GM18526 (cell line): ENCODE data around the gene NEMP2.

Experiments used
- POLR2A ChIP-seq: IDR thresholded peaks from 3 replicates; pipeline ENCODE4 v1.6.1; 2011; ENCODE audit not compliant: insufficient read length; ENCODE audit errors: extremely low read depth

NEMP2 gene

GRCh38 chr2:190537765-190538164, 3.2 kb upstream of the NEMP2 start:
- TF ChIP-seq POLR2A, result no peak

- no peak for TF ChIP-seq POLR2A
These were observed 1.1 kb upstream of the NEMP2 start for GRCh38 chr2:190535586-190535985.

DNA sequence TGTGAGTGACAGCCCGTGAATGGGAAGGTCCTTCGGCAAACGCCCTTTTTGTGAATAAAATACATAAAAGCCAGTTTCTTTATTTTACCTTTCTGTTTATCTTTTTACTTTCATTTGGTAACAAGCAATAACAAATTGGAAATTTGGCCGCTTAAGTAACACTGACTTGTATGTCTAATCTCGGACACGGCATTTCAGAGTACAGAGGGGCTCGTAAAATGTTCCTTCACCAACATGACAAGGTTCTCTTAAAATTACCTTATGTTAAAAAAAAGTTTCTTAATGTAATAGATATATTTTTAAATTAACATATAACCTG, 558 bp upstream of the NEMP2 start:
- no peak for TF ChIP-seq POLR2A

DNA sequence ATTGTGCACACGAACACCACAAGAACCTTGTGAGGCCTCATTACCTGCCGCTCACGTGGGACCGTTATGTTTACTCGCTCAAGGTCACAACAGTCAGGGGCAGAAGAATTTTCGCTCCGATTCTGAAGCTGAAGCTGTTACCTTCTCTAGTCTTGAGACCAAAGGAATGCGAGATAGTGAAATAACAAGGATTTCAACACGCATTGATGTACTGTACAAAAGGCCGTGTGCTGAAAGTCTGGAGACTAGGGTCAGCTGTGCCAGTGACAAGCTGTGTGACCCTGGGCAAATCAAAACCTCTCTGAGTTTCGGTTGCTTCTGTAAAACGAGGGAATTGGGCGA, 583 bp downstream of the NEMP2 start:
- no peak for TF ChIP-seq POLR2A

GRCh38 chr2:190533175-190533967, 1.2 kb downstream of the NEMP2 start:
- no peak for TF ChIP-seq POLR2A

DNA sequence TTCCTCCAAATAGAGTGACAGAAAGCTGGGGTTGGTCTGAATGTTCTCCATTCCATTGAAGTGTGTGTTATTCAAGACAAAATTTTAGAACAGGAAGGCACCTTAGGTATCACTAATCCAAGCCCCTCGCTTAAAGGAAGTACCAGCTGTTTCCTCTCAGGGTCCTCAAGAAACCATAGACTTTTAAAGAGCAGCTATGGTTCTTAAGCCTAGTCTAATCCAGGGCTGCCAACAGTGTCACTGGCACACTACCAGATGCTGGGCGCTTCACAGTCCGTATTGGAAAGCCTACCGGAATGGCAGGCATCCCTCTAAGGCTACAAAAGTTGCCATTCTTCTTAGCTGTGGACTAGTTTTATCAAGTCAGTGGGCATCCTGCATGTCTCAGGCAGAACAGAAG, 1.9 kb downstream of the NEMP2 start:
- TF ChIP-seq POLR2A, result no peak

GRCh38 chr2:190530248-190530900, 4.1 kb downstream of the NEMP2 start:
- TF ChIP-seq POLR2A, result no peak

DNA sequence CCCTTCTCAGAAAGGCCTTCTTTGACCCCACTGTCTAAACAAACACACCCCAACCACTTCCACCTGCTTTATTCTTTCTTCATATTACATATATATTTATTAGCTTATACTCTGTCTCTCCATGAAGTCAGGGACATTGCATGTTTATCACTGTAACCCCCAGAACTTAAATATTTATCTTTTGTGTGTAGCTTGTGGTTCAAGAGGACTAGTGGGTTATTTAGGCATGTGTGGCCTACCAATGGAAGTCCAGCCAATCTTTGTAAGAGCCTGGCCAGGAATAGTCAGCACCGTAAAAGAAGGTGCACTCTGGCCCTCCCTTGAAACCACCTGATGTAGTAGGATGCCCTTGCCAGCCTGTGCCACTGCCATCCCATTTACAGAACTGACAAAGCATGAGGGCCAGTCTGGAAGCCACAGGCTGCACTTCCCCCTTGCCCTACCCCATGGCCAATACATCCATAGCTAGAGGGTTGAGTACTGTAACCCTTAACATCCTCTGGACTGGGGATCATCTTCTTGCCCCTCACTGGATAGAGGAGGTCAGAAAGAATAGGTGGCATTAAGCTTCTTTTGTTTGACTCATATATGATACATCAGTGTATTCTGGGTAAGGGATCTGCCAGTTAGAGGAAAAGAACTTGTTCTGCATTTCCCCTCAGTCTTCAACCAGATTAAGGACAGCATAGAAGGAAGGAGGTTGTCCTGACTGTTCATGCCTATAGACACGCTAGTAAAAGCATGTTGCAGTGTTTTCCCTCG, 4.9 kb downstream of the NEMP2 start:
- TF ChIP-seq POLR2A, result no peak

GRCh38 chr2:190528521-190529001, 6.0 kb downstream of the NEMP2 start:
- TF ChIP-seq POLR2A, result no peak

DNA sequence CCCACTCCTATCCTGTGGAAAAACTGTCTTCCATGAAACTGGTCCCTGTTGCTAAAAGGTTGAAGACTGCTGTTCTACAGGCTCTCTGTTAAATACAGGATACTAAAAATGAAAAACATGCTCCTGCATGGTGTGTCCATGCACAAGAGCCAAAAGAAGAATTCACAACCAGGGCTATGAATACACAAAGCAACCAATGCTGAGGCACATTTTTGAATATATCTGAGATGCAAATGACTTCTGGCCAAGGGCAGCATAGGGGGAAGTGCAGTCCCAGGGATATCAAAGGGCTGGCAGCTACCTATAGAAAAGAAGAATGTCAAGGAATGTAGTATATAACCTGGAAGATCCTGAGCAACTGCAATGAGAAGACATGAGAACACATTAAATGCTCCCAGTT, 6.6 kb downstream of the NEMP2 start:
- no peak for TF ChIP-seq POLR2A

- no peak for TF ChIP-seq POLR2A
These were observed 7.3 kb downstream of the NEMP2 start for GRCh38 chr2:190527214-190527613.

DNA sequence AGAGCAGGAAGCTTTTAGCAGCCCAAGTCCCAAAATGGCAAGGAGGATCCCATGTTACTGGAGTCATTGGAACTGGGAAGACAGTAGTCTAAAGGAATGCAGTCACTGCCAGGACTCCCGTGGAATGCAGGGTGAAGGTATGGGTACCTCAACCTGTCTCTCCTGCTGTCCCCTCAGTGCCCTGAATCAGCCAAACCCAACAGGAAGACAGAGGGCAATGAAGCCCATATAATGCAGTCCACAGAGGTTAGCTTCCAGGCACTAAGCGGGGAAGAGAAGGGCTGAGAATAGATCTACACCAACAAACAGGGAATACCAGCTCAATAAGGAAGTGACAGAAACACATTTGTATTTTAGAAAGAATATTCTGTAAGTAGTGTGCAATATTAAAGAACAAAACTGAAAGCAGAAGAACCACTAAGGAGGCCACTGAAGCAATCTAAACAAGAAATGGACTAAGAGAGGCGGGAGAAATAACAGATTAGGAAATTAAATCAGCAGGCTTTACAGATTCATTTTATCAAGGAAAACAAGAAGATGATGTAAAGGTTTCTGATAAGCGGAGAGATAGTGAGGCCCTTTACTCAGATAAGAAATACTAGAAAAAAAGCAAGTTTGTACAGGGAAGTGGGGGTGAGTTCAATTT, 8.3 kb downstream of the NEMP2 start:
- TF ChIP-seq POLR2A, result no peak

DNA sequence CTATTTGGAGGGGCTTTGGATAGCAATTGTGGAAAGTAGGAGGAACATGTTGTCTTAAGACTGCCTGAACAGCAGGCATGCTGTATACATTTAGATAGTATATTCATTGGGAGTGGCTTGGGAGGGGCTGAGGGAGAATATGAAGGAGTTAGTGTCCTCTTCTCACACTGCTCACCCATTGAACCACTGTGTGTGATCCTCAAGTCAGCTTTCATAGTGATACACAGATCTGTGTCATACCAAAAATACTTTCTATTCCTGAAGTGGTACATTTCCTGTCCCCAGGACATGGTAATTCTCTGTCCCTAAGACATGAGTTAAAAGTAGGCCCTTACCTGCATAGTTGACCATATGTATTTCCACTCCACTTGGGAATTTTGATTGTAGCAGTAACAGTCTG, 9.6 kb downstream of the NEMP2 start:
- no peak for TF ChIP-seq POLR2A

- no peak for TF ChIP-seq POLR2A
These were observed 14.4 kb downstream of the NEMP2 start for GRCh38 chr2:190519975-190520767.

DNA sequence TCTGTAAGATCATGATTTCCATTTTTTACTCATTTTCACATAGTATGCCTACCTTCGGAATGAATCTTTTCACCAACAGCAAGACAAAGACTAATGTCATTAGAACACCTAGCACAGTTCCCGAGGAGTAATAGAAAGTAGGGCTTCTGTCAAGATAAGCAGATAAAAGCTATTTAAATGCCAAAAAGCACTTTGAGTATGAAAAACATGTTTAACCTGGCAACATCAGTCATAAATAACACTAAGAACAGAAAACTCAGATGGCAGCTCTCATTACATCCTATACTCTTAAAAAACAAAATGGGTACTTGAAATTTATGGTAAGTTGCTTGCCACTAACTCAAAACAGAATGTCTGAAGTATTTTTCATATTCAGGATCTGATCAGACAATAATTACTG, 17.1 kb downstream of the NEMP2 start:
- TF ChIP-seq POLR2A, result no peak
